ENCODE results near the gene MRTO4. TPM values are rescaled to one million over a fixed set of nuclear protein-coding genes. Genes with fewer than 3 reads are reported as not detected.
A peak's percentile ranks its signal among the peaks of the same experiment; 100 is the strongest.
"Not testable (repeated sequence)": the region's sequence is repeated elsewhere in the genome, so short reads cannot be mapped to it uniquely, and the experiment has no call there.

MRTO4 gene
- total RNA-seq, 1 donor from 2014 or later = 12.1 TPM

DNA sequence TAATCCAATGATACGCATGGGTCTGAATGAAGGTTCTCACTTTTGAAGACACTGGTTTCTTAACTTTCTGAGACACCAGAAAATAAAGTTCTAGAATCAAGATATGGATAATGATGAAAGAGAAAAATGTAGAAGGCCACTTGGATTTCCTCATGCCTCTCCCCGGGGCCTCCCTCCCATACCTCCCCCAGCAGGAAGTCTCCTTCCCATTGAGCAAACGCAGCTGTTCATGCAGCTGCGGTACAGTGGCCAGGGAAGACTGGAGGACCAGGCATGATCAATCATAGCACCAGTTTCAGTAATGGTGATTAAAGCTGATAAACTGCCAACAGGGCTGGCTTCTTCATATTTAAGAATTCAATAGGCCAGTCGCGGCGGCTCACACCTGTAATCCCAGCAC, 30.6 kb upstream of the MRTO4 start:
- intact Hi-C loops (cut with DNase I) = no loop called here
- peak; percentile 76 for ATAC-seq
- no peak for DNase-seq (ENCODE audit: missing footprints)

DNA sequence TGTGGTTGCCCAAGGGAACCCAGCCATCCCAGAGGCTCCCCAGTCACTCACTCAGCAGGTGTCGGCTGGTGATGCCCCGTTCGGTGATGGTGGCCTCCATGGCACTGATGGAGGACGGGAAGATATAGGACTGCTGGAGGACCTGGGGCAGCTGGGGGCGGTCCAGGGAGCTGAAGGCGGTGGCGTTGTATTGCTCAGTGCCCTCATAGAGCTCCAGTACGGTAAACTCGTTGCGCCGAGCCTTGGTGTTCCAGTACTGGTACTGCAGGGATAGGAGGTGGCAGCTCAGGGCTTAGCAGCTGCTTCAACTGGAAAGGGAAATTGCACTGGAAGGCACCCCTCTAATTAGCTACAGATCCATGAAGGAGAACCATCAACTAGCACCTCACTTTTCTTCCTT, 29.0 kb upstream of the MRTO4 start:
- DNase-seq (ENCODE audit: missing footprints) = no peak
- intact Hi-C loops (cut with DNase I) = no loop called here
- ATAC-seq = no peak

DNA sequence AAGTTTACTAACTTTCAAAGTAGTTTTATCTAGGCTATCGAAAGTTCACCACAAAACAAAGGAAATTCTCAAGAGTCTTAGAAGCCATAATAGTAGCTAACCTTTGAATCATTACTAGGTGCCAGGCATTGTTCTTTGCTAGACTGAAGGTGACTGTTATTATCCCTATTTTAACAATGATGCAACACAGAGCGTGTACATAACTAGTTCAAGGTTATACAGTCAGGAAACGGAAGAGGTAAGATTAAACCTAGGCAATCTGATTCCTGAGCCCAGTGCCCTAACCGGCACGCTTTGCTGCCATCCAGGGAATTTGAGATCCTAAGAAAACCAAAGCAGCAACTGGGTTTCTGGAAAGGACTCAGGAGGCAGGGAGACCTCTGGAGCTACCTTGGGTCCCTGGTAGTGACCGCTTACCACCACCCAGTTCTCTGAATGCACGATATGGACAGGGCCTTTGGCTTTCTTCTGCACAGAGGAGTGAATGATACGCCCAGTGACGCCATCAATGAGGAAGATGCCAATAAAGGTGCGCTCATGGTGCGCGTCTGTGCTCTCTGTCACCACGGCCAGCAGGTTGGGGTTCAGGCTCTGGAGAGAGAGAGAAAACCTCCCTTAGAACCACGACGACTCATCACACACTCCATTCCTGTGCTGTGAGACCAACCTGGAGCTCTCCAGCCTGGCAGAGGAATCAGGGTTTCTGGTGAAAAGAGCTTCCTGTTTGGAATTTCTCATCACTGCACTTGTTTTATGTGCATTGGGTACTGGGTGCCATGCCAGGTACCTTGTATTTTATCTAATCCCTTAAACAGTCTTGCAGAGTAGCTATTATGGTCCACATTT, 28.4 kb upstream of the MRTO4 start:
- ATAC-seq = no peak
- DNase-seq (ENCODE audit: missing footprints) = no peak
- intact Hi-C loops (cut with DNase I) = no loop called here

DNA sequence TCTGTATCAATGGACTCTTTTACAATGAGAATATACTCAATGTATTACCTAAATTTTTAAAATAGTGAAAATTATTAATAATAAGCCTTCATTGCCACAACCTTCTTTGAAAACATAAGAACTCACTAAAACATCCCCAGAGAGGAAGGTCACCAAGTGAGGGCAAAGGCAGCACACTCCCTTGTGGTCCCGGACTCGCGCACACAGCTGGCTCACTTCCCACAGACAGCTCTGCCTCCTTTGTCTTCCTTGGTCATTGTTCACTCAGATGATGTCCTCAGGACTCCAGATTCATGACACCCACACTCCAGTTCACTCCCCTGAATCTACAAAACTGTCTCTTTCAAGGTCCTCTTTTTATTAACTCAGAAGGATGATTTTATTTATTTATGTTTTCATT, 22.4 kb upstream of the MRTO4 start:
- intact Hi-C loops (cut with DNase I) = no loop called here
- DNase-seq (ENCODE audit: missing footprints) (no peak), ATAC-seq (no peak)

DNA sequence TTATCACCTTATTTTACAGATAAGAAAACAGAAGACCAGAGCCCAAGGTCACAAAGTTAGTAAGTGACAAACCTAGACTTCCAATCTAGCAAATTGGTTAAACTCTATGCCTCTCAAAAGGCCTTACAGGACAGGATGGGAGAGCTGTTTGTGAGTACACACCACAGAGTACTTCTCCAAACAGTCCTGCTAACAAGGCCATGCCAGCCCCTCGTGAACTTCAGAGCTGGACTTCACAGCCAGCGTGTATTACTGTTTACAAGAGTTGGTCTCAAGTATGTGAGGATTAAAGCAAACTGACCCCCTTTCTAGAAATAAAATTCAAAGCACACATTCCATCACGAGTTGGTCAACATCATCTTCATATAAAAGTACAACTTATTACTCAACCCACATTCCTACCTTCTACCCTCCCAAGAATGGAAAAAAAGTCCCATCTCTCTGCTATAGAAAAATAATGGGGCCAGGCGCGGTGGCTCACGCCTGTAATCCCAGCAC, 21.7 kb upstream of the MRTO4 start:
- intact Hi-C loops (cut with DNase I) = no loop called here
- no peak for ATAC-seq
- no peak for DNase-seq (ENCODE audit: missing footprints)

DNA sequence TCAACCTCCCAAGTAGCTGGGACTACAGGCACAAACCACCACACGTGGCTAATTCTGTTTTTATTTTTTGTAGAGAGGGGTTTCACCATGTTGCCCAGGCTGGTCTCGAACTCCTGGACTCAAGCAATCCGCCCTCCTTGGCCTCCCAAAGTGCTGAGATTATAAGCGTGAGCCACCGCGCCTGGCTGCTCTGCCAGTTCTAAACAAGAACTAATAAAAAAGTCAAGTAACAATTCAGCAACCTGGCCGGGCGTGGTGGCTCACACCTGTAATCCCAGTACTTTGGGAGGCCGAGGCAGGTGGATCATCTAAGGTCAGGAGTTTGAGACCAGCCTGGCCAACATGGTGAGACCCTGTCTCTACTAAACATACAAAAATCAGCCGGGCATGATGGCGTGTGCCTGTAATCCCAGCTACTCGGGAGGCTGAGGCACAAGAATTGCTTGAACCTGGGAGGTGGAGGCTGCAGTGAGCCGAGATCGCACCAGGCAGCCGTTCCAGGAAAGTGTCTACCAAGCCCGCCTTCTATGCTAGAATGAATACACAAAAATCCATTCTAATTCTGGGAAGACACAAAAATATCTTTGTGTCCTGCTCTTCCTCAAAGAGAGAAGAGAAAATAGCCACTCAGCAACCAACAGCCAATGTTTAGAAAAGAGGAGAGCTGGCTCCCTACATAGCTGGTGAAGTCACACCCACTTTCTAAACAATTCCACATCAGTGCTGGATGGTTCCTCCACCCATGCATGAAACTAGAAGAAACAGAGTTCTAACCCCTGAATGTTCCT, 19.7 kb upstream of the MRTO4 start:
- intact Hi-C loops (cut with DNase I) = loop anchor here (1.0 kb wide), 1 partner anchor 25 kb away; no protein-coding TSS in a partner anchor
- not testable (repeated sequence) for DNase-seq (ENCODE audit: missing footprints); ATAC-seq

DNA sequence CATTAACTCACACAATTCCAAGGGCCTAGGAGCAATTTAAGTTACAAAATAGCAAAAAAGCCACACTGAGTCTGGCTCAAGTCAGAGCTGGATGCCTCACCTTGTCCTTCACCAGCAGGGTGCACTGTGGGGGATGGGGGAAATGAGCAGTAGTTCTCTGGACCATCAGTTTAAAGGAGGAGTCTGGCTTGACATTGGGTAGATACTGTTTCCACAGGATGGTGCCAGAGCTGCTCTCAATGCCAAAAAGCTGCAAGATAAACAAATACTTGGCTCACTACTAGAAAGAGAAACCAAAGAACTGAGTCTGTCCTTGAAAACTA, 19.1 kb upstream of the MRTO4 start:
- DNase-seq (ENCODE audit: missing footprints) = no peak
- ATAC-seq = peak; percentile 82
- intact Hi-C loops (cut with DNase I) = loop anchor here (1.0 kb wide), 1 partner anchor 25 kb away; no protein-coding TSS in a partner anchor

DNA sequence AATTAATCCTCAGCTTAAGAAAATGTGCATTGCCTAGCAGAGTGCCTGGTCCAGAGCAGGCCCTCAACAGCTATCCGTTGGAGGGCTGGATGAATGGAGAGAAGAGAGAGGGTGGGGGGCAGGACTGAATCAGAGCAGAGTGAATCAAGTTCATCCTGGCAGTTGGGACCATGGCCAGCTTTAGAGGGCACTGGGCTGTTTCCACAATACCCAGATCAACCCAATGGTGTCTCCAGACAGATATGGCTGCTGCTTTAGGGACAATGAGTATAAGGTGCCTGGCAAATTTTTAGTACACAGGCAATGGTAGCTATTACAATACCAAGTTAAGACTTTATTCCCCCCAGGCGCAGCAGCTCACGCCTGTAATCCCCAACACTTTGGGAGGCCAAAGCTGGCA, 17.4 kb upstream of the MRTO4 start:
- DNase-seq (ENCODE audit: missing footprints) (no peak), ATAC-seq (peak; percentile 27)
- intact Hi-C loops (cut with DNase I) = no loop called here

DNA sequence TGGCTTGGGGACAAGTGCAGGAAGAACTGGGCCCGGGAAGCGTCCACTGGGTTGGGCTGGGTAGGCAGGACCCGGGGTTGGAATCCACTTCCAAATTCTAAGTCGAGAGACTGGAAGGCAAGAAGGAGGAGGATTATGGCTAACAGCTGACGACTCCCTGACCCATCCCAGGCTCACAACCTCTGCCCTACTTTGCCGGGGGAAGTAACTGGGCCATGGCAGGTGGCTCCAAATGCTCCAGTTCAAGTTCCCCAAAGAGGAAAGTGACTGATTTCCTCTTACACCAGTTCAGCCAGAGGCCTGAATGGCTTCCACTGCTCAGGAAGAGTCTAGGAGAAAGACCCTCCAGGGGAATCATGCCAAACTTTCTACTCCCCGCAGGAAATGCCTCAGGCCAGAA, 11.7 kb upstream of the MRTO4 start:
- DNase-seq (ENCODE audit: missing footprints) (no peak), ATAC-seq (no peak)
- intact Hi-C loops (cut with DNase I) = loop anchor here (2.0 kb wide), 1 partner anchor 61 kb away; no protein-coding TSS in a partner anchor

DNA sequence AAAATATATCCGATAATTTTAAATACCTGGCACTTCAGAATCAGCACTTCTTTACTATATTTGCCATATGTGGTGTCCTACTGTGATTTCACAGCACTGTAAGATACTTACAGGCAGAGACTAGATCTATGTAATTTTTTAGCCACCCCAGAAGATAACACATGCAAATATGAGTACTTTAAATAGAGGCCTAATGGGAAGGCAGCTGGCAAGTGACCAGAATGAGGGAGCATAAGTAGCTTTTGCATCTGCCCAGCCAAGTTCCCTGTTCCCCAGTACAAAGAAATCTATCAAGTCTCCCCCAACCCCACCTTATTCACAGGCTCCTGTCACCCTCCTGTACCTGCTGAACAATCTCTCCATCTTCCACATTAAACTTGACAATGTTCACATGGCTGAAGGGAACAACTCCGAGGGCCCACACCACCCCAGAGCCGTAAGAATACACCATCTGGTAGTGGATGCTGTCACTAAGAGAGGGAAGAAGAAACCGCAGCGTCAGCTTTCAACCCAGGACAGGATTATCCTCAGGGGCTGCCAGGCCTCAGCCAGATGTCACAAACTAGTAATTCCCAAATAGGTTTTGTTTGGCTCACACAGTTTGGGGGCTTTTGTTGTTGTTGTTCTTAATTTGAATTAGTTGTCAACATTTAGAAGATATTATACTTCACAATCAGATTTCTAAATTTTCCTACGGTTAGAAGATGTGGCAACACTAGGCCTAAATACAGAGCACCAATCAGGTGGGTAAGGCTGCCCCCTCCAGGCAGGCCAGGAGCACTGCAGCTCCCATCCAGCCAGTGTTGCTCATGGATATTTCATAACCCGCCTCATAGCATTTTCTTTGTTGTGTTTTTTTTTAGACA, 10.7 kb upstream of the MRTO4 start:
- peak; percentile 88 for ATAC-seq
- DNase-seq (ENCODE audit: missing footprints) = peak; percentile 80
- intact Hi-C loops (cut with DNase I) = loop anchor here (2.0 kb wide), 1 partner anchor 62 kb away; no protein-coding TSS in a partner anchor

DNA sequence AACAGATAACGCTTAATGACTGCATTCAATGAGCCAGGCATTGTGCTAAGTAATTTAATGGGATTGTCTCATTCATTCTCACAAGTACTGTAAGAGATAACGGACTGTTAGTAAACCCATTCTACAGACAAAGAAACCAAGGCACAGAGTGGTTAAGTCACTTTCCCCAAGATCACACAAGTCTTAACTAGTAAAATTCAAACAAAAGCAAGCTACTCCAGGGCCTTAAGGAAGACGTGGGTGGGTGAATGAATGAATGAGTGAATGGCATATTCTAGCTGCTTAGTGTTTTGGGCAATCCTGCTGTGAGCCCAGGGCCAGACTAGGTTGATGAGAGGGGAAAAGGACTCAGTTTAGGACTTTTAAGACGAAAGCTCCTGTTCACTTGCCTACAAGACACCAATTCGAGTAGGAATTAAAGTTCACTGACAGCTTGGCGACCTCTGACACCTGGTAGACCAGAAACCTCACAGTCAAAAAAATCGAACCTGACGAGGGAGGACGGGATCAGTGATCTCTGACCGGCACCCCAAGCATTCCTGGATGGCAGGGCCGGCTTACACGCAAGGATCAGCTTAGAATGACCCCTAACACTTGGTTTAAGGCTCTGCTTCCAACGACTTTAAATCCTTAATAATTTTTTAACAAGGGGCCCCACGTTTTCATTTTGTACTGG, 838 bp upstream of the MRTO4 start:
- ATAC-seq (no peak), DNase-seq (ENCODE audit: missing footprints) (no peak)
- intact Hi-C loops (cut with DNase I) = loop anchor here (5.0 kb wide), 1 partner anchor 402 kb away; no protein-coding TSS in a partner anchor

DNA sequence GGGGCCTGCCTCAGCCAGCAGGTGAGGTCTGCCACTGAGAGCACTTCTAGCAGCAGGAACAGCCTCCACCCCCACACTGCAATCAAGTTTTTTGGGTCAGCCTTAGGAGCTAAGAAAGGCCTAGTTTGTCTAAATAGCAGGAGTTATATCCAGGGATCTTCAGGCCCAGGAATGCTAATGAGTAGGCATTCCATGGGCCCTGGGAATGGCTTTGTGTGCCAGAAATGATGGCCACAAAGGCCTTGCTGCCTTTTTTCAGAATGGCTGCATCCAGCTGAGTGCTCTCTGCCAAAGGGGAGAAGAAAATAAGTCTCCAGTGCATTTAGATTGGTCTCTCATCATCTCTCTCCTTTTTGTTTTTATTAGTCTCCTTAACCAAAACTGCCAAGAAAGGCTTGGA, 2.8 kb downstream of the MRTO4 start:
- ATAC-seq = no peak
- no peak for DNase-seq (ENCODE audit: missing footprints)
- intact Hi-C loops (cut with DNase I) = loop anchor here (5.0 kb wide), 1 partner anchor 398 kb away; no protein-coding TSS in a partner anchor

DNA sequence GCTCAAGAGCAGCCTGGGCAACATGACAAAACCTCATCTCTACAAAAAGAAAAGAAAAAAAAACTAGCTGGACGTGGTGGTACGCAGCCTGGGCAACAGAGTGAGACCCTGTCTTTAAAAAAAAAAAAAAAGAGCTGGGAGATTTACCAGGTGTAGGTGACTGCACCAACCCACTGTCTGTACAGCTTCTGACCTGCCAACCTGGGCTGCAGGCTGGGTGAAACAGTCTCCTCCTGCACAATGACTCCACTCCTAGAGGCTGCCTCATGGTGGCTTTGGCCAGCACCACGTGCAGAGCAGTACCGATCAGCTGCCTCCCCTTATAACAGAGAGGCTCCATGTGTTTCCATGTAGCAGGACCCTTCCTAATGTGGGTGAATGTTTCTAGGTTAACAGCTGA, 3.7 kb downstream of the MRTO4 start:
- ATAC-seq = no peak
- intact Hi-C loops (cut with DNase I) = no loop called here
- DNase-seq (ENCODE audit: missing footprints) = no peak

DNA sequence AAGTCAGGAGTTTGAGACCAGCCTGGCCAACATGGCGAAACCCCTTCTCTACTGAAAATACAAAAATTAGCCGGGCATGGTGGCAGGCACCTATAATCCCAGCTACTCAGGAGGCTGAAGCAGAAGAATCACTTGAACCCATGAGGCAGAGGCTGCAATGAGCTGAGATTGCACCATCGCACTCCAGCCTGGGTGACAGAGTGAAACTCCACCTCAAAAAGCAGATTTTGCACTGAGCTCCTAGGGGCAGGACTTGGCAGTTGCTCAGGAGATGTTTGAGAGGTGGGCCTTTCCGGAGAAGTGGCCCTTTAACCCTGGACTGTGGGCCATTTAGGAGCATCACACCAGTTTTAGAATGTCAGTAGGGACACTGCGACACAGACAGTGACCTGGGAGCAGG, 4.7 kb downstream of the MRTO4 start:
- DNase-seq (ENCODE audit: missing footprints); intact Hi-C loops (cut with DNase I); ATAC-seq: not testable (repeated sequence)

DNA sequence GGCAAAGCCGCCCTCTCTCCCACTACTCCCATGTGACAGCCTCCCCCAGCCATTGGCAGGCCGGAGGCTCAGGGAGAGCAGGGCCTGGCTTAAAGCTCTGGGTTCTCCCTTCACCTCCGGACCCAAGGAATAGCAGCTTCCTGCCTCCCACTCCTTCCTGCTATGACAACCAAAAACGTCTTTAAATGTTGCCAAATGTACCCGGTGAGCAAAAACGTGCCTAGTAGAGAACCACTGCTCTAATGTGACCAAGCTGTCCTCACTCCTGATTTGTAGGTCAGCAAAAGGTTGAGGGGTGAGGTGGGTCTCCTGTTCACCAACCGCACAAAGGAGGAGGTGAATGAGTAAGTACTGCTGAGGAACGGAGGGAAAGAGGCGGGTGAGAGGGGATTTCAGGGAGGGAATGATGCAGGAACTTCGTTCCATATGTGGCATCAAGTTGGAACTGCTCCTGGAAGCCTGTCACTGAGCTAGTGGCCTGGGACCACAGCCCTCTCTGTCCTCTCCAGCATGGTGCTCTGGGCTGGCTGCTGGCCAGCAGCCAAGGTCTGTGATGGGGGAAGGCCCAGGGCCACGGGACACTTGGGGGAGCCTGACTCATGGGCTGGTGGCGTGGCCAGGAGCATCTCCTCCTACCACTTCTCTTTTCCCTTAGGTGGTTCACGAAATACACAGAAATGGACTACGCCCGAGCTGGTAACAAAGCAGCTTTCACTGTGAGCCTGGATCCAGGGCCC, 5.7 kb downstream of the MRTO4 start:
- intact Hi-C loops (cut with DNase I) = no loop called here
- DNase-seq (ENCODE audit: missing footprints) (no peak), ATAC-seq (no peak)

DNA sequence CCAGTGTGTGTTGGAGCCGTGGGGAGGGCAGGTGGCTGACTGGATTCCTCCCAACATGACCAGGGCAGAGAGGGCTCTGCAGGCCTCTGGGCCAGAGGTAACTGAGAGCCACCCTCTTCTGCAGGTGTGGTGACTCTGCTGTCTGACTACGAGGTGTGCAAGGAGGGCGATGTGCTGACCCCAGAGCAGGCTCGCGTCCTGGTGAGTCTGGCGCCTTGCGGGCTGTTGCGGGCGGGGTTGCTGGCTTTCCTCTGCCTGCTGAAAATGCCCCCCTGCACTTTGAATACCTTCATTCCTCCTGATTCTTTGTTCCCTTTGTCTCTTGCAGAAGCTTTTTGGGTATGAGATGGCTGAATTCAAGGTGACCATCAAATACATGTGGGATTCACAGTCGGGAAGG, 6.7 kb downstream of the MRTO4 start:
- intact Hi-C loops (cut with DNase I) = no loop called here
- peak; percentile 19 for ATAC-seq

DNA sequence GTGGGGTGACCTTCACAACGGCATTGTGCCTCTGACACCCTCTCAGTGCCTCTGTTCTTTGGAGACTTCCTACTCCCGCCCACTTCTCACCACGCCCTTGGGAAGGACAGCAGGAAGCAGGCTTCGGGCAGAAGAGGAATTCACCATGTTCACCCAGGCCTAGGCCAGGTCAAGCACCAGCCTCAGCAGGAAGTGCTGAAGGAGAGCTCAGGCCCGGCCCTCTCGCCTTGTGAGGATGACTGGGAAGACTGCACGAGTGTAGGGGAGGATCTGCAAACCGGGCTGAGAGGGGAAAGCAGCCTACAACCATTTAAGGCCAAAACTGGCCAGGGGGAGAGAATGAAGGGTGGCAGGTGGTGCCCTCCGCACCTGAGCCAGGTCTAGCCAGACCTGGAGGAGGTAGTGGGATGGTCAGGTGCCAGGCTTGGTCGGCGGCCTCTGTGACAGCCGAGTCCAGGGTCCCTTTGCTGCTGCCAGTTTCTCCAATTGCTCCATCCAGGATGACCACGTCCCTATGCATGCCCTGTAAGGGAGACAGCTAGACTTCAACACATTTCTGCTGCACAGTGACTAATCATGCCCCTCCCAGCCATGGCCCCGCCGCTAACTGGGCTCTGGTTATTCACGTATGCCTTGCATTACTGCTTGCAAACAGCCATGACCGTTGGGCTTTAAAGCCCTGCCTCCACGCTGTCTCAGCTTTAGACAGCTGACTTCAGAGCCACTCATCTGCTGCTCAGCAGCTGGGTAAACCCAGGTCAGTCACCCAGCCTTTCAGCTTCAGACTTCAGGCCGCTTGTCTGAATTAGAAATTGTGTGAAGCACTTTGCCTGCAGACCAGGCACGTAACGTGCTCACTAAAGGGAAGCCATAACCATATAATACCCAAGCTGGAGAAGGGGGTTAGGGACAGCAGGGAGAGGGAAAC, 8.9 kb downstream of the MRTO4 start:
- DNase-seq (ENCODE audit: missing footprints) (no peak), ATAC-seq (no peak)
- intact Hi-C loops (cut with DNase I) = no loop called here

More for the DNA sequence above, 6.7 kb downstream of the MRTO4 start:
- DNase-seq (ENCODE audit: missing footprints) = no peak
